GM20431 (cell line): ENCODE measurements around the gene SLC26A6.

Experiments used
- in situ Hi-C: fragments of 300-500 bp; cut with MseI, MboI; formaldehyde crosslinking; loops from one replicate; pipeline ENCODE4 v1.15.0; 2020; ENCODE audit warnings: low sequenced_read_pairs; ENCODE audit not compliant: unreplicated experiment

SLC26A6 gene

DNA sequence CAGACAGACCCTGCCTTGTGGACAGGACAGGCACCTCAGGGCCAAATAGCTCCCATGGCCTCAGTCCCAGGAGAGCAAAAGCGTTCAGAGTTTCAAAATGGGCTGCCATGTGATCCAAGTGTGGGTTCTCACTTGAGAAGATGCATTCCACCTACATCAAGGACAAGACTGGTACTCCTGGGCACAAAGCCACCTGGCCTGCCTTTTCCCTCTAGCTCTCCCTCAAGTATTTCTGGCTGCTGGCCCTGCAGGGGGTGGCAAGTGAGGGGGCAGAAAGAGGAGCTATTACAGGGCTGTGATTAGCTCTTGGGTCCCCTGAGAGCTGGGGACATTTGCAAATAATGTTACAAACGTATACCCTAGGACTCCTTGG lies 33.7 kb downstream of the SLC26A6 start:
- in situ Hi-C loops: no loop called here

DNA sequence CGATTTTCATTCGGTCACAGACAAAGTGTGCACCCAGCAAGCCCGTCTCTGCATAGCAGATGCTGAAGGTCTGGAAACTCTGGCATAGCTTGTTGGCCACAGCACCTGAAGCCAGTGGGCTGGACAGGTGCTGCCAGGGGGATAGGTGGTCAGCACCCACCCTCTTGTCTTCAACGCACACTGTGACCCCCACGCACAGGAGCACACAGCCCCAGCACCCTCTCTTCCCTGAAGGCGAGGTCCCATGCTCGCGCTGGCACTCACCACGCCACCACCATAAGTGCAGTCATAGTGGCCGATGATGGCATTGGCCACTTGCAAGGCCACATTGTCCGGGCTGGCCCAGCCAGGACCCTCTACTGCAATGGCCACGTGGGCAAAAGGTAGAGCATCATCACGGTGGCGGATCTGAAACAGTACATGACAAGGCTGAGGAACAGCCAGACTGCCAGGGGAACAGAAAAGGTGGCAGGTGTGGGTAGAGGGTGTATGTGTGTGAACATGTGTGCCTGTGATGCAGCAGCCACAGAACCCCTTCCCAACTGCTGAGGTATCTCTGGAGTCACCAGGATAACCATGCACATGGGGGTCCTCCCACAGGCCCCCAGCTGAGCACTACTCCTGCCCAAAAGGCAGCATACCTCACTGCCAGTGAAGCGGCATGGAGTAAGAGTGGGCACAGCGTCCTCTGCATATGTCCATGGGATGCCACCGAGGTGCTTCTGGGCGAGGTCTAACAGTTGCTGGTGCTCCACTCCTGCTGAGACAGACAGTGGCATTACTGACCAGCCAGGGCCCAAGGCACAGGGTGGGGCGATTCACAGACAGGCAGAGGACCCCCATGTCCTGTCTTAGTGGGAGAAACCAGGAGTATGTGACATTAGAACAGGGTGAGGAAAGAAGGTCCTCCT lies 34.3 kb downstream of the SLC26A6 start:
- in situ Hi-C loops: no loop called here

DNA sequence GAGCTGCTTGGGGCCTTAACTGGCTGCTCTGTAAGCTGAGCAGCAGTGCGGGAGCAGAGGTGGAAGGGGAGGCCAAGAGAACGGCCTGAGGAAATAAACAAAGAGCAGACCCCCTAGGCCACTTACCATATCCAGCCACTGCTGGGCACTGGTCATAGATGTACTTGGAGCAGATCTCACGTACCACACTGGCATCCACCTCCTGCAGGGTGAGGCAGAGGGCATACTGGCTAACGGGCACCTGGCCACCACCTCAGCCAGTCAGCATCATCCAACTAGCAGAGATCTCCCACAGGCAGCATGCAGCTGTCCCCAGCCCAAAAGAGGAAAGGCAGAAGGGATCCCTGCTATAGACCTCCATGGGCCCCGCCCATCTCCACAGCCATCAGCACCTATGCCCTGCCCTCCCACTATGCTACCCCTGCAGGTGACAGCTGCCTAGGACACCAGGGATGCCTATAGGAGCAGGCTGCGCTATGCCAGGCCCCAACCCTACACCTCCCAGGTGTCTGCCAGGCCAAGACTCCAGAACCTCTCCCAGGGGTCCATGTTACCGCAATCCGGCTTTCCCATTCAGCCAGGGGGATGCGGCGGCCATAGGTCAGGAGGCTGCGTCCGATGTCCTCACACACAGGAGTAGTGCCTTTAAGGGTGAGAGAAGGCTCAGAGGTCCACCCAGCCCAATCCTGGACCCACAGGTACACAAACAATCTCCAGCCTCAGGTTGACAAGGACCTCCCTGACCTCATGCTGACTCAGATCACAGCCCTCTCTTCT lies 35.6 kb downstream of the SLC26A6 start:
- in situ Hi-C loops: no loop called here

DNA sequence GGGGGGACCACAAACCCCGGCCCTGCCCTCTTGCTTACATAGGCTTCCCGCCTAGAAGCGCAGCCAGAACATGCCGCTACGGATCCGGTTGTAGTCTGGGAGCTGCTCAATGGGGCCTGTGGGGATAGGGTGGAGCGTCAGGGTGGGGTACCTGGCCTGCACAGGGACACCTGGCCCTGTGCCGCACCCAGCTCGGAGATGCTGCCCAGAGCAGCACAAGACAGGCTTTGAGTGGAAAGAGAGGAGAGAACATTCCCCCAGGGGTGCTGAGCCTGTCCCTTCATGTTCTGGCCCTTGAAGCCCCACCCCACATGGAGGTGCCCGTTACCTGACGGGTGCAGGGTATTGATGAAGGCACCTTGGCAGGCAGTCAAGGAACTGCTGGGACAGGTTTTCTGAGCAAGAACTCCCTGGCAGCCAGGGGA lies 36.2 kb downstream of the SLC26A6 start:
- in situ Hi-C loops: no loop called here

DNA sequence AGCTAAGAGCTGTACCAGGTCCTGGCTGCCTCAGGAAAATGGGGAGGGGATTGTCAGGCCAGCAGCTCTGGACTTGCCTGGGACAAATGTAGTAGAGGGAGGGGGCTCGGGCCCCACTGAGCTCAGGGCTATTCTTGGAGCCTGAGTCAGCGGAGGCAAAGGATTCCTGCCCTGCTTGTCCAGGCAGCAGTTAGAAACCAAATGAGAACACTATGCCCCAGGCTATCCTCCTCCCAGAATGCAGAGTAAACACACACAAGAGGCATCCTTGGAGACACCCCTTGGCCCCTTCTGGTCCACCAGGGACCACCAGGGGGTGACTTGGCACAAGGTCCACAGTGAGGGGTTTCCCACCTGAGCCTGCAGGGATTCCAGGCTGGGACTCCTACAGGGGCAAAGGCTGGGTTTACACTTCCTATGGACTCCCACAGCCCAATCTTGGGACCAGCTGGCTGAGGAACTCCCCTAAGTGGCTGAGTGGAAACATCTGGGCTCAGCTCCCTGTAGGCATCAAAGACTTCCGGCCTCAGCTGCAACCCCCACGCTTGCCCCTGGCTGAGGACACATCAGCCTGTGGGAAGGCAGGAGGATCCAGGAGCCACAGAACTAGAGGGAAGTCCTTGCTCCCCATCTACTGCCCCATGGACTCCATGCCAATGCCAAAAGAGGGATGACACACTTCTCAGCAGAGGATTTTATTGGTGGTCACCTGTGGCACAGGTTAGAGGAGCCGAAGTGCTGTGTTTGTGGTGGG lies 36.8 kb downstream of the SLC26A6 start:
- in situ Hi-C loops: no loop called here

DNA sequence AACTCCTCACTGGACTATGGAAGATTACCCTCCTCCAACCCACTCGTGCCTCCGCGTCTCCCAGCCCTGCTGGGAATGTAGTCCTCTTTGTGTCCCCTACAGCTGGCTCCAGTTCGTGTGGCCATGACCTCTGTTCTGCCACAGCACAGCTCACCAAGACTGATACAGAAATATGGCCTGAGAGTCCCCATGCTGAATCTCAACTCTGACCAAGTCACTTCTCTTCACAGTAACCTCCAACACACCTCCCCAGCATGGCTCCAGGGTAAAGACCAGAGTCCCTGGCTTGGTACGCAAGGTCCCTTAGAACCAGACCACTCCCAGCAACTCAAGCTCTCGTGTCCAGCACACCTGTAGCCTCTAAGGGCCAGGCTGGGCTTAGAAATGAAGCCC lies 37.9 kb downstream of the SLC26A6 start:
- in situ Hi-C loops: no loop called here

DNA sequence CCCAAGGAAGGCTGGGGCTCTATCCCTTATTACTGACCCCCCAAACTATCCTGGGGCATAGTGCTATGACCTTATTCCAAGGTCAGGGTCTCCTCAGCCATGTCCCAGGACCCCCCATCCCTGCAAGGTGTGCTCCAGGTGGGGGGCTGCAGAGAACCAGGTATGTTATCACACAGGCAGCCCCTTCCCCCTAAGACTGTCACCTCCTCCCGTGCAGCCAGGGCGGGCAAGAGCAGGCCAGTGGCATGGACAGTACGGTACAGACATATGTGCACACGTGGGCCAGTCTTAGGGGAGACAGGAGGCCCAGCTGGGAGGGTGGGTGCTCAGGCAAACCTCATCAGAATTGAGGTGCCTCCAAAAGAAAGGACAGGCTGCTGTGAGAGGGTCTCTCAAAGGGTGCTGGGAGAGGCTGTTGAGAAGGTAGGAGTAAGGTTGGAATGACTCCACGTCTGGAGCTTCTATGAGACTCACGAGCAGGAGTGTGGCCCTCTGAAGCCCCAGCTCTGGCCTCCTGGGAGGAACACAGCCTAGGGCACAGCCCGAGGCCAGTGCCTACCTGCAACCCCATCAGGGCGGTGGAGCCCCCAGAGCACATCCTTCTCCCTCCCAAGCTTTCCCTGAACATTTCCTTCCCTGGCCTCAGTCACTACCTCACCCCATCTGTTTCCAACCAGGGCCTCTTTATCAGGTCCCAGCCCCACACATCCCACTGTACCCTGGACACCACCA lies 38.4 kb downstream of the SLC26A6 start:
- in situ Hi-C loops: no loop called here

DNA sequence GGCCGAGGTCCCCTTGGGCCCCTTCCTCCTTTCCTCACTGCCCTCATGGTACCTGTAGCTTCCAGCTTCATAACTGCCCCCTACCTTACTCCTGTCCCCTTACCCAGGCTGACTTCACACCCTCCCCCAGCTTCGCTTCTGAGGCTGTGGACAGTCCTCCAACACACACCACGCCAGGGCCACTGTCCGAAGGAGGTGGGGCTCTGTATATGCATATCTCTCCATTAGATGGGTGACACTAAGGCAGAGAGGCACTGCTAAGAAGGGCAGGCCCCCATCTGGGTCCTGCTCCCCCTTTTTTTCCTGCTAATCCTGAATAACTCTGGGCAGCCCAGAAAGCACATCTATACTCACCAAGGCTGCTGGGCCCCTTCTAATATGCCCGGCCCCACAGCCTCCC lies 39.1 kb downstream of the SLC26A6 start:
- in situ Hi-C loops: no loop called here

DNA sequence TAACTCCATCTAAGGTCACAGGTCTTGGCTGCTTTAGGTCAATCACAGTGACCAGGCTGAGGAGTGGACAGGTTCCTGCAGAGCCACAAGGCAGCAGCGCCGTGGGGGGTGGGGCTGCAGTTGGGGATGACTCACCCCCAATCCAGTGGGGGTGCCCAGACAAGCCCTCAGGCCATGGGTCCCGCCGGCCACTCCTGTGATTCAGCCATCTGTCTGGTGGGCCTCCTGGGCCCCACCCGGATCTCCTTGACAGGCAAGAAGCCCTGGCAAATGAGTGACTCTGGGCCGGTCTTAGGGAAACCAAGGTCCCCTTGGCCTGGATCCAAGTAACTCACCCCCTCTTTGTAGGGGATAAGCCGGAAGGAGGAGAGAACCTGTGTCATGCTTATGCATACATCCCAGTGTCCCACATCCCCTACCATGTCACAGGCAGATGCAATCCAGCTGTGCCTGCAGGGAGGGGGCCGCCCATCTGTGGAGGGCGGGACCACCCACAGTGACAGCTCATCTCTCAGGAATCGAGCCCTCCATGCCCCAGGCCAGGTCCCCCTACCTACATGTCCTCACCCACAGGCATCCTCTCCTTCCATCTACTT lies 39.6 kb downstream of the SLC26A6 start:
- in situ Hi-C loops: no loop called here

DNA sequence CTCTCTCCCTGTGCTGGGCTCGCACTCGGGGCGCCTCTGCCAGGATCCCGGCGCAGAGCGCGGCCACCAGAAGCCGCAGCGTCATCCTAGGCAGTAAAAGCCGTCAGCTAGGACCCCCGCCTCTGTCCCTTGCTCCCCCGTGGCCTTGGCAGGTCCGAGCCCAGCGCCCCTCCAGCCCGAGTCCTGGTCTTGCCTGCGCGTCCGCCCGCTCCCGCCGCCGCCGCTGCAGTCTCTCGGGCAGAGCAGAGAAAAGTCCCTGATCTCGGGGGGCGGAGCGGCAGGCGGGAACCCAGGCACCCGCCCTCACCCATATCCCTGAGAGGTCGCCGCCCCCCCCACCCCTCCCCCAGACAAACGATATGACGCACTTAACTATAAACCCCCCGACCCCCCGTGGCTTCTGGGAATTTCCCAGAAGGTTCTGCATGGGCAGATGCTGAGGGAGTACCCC lies 40.2 kb downstream of the SLC26A6 start, which contains the start of gene COL7A1:
Gene COL7A1, minus strand, starts transcription at position 255 of the 451 bp plus-strand sequence. Its CDS starts 170 bp downstream, at position 85.
- in situ Hi-C loops: no loop called here

DNA sequence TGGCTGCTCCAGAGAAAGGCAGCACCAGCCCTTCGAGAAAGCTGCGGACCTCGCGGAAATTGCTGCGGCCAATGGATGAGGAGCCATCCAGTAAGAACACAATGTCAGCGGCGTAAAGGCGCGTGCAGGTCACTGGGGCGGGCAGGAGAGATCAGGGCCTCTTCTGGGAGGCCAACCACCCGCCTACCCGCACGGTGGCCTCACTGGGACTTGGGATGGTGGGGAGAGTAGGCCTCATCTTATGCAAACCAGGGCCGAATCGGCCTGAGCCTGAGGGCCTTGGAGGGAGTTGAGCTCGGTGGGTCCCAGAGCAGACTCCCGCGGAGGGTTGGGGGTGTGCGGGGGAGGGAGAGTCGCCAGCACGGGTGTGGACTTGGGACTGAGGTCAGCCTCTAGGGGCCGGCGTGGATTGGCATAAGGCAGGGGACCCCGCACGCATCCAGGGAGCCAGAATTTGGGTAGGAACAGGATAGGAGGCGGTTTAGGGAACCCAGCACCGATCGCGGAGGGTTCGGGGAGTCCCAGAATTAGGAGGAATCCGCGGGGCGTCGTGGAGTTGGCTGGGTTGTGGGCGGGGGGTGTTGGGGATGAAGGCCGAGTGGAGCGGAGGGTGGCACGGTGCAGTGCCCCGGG lies 40.7 kb downstream of the SLC26A6 start:
- in situ Hi-C loops: no loop called here

DNA sequence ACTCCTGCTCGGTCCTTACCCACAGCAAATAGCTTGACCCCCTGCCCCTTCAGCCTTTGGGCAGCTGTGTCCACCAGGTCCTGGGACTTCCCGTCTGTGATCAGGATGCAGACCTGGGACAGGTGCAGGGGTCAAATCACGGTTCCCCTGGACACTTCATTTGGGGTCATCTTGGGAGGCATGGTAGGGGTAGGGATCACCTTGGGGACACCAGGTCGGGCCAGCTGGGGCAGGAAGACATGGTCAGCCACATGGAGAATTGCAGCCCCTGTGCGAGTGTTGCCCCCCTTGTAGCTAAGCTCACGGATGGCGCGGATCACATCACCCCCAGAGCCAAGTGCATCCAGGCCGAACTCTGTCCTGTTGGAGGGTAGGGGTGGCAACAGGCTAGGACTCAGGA lies 41.9 kb downstream of the SLC26A6 start:
- in situ Hi-C loops: no loop called here

DNA sequence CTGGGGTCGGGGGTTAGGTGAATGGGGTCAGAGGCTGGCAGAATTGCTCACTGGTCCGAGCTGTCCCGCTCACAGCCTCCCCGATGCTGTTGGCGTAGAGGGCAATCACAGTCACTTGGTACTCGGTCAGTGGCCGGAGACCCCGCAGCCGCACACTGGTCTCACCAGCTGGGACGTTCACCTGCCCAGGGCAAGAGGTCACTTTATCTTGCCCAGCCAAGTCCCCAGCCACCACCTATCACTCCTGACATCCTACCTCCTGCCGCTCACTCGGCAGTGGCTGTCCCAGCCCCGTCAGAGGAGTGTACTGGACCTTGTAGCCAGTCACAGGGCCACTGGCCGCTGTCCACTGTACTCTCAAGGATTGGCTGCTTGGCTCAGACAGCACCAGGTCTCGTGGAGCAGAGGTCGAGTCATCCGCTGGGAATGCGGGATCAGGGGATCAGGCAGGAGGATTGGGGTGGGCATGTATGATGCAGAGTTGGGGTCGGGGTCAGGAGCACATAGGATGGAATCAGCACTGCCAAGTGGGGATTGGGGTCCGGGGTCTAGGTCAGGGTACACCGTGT lies 42.7 kb downstream of the SLC26A6 start:
- in situ Hi-C loops: no loop called here

DNA sequence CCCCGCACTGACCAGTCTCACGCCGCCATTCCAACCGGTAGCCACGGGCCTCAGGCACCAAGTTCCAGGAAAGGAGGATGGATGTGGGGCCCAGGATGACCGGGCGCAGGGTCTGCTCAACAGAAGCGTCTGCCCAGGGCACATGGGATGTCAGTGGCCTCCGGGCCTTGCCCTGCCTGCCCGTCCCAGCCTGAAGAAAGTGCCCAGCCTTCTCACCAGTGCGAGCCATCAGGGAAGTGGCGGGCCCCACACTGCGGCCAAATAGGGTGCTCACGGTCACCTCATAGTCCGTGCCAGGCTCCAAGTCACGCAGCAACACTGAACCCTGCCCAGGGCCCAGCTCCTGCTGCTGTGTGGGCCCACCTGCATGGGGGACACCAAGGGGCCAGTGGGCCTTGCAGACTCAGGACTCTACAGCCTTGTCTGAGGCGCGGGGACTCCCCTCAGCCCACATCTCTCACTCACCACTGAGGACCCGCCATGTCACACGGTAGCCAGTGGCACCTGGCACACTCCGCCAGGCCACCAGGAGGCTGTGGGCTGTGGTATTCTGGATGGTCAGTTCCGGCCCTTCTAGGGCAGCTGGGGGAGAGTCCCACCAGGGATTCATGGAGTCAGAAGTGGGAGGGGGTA lies 43.3 kb downstream of the SLC26A6 start:
- in situ Hi-C loops: no loop called here

DNA sequence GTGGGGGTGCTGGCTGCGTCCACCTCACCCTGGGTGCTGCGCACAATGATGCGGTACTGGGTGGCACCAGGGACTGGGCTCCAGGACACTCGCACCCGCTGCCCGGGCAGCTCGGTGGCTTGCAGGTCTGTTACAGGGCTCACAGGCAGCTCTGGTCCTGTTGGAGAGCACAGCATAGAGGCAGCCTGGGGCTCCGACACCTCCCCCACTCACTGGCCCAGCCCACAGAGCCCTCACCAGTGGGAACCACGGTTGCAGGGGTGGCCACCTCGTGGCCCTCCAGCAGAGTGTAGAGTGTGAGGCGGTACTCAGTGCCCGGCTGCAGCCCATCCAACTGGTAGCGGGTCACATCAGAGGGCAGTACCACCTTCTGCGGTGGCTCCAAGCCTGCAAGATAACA lies 43.8 kb downstream of the SLC26A6 start:
- in situ Hi-C loops: no loop called here

DNA sequence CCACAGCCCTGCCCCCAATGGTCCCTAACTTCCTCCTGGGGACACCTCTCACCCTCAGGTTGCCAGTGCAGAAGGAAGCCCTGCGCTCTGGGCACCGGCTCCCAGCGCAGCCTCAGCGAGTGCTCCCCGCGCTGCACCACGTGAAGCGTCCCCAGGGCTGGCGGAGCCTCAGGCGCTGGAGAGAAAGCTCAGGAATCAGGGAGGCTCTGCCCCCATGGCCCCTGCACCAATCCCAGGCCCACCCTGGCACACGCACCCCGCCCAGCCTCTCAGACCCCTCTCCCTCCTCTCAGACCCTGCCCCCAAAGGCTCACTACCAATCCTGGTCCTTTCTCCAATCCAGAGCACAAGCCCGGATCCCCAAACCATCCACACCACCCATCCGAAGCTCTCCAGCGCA lies 47.0 kb downstream of the SLC26A6 start:
- in situ Hi-C loops: no loop called here

DNA sequence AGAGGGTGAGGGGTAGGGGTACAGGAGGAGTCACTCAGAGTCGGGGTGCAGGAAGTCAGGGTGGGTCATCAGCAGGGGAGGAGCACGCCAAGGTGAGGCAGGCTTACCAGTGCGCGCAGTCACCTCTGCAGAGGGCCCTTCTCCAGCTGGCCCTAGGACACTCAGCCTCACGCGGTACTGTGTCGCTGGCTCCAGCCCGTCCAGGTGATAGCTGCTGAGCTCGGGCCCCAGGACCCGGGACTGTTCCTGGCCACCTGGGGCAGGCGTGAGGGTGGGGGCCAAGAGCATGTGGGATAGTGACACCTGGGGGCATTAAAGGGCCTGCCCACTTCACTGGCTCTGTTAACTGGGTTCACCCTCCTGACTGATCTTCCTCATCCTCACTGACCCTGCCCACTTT lies 47.6 kb downstream of the SLC26A6 start:
- in situ Hi-C loops: no loop called here

DNA sequence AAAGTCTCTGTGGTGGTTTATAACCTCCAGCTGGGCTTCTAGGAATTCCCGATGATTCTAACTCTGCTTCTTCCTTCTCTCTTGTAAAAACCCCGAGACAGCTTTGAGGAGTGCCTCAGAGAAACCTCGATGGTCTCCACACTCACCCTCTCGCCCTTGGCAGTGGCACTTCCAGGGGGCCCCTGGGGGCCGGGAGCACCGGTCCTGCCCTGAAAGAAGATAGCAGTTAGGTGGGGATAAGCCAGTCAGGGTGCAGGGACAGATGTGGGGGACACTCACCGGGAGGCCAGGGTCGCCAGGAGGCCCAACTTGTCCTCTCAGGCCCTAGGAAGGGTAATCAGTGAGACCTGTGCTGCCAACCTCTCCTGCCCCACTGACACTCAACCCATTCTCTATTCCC lies 49.9 kb downstream of the SLC26A6 start:
- in situ Hi-C loops: no loop called here
